Measurements from ENCODE around the gene ST6GALNAC1. TPM values are rescaled to one million over a fixed set of nuclear protein-coding genes. Genes with fewer than 3 reads are reported as not detected.

The ST6GALNAC1 gene
- total RNA-seq, 4 donors from 2014 or later, result 2.4 to 5.6 TPM; not detected in 2

DNA sequence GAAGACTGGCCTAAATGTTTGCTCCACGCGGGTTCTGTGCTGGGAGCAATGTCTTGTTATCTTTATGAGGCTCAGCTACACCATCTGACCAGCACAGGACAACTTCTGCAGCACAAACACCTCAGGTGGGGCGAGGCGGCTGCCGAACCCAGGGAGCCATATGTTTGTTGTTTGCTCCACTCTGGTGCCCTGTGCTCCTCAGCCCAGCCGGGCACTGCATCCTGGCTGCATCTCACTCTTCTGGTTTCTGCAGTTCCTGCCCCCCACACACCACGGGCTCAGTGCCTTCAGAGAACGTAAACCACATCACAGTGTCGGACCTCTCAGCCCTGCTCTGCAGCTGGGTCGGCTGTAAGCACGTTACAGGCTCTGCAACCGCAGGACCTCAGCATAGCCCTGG, 34.8 kb upstream of the ST6GALNAC1 start:
- no peak overlapping the region for H3K4me3 ChIP-seq (ENCODE audit: low read depth, poor library complexity, severe bottlenecking)
- intact Hi-C loops (cut with DNase I; ENCODE audit: low total_unique reads), result no loop called here
- 79 to 84% methylated on average over 12 of the region's 12 CpGs for WGBS, 2 donors
- no peak for TF ChIP-seq POLR2A (IDR thresholded peaks at IDR 0.05)
- TF ChIP-seq, protein P1, sequence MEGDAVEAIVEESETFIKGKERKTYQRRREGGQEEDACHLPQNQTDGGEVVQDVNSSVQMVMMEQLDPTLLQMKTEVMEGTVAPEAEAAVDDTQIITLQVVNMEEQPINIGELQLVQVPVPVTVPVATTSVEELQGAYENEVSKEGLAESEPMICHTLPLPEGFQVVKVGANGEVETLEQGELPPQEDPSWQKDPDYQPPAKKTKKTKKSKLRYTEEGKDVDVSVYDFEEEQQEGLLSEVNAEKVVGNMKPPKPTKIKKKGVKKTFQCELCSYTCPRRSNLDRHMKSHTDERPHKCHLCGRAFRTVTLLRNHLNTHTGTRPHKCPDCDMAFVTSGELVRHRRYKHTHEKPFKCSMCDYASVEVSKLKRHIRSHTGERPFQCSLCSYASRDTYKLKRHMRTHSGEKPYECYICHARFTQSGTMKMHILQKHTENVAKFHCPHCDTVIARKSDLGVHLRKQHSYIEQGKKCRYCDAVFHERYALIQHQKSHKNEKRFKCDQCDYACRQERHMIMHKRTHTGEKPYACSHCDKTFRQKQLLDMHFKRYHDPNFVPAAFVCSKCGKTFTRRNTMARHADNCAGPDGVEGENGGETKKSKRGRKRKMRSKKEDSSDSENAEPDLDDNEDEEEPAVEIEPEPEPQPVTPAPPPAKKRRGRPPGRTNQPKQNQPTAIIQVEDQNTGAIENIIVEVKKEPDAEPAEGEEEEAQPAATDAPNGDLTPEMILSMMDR (IDR thresholded peaks at IDR 0.05), result no peak
- no peak for DNase-seq (ENCODE audit: low spot score in 2 of 2)

DNA sequence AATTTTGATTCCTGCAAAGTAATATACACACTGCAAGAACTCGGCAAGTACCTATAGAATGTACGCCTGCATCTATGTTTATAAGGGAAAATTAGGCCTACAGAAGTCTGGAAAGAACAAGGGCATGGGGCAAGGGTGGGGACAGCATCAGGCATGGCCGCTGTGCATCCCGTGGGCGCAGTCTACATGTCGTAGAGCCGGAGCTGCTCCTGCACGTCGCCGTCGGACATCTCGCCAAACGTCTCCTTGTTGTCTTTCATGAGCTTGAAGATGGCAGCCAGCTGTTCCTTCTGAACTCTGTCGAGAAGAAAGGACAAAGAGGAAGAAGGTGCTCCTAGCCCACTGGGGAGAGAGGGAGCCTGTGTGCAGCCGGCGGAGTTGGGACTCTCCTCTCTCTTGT, 33.8 kb upstream of the ST6GALNAC1 start:
- intact Hi-C loops (cut with DNase I; ENCODE audit: low total_unique reads), result no loop called here
- no peak overlapping the region for H3K4me3 ChIP-seq (ENCODE audit: low read depth, poor library complexity, severe bottlenecking)
- no peak for DNase-seq (ENCODE audit: low spot score in 2 of 2)
- TF ChIP-seq, protein P1 (IDR thresholded peaks at IDR 0.05), result no peak
- TF ChIP-seq POLR2A (IDR thresholded peaks at IDR 0.05), result no peak
- WGBS, 2 donors, result 90 to 92% methylated on average over 16 of the region's 16 CpGs

- WGBS, 2 donors, result 88 to 93% methylated on average over 6 of the region's 6 CpGs
- H3K4me3 ChIP-seq (ENCODE audit: low read depth, poor library complexity, severe bottlenecking), result no peak overlapping the region
- intact Hi-C loops (cut with DNase I; ENCODE audit: low total_unique reads), result no loop called here
- TF ChIP-seq, protein P1 (IDR thresholded peaks at IDR 0.05), result no peak
- no peak for TF ChIP-seq POLR2A (IDR thresholded peaks at IDR 0.05)
- no peak for DNase-seq (ENCODE audit: low spot score in 2 of 2)
Measured at GRCh38 chr17:76676629-76677028, 33.1 kb upstream of the ST6GALNAC1 start.

DNA sequence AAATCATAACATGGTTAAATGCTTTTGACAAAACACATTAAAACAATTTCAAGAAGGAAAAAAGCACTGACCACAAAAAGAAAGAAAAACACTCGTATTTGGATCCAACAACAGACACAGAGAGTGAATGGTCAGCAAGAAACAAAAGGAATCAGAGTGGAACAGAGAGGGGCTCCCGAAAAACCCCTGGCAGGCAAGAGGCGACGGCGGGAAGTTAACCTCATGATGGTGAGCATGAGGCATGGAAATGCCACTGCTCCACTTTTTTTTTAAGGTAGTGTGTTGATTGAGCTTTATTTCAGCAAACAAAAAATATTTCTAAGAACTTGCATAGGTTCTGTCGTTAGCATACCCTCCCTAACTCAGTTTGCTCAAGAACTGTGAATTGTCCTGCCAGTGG, 32.1 kb upstream of the ST6GALNAC1 start:
- TF ChIP-seq, protein P1 (IDR thresholded peaks at IDR 0.05), result no peak
- no peak for TF ChIP-seq POLR2A (IDR thresholded peaks at IDR 0.05)
- intact Hi-C loops (cut with DNase I; ENCODE audit: low total_unique reads), result no loop called here
- WGBS, 2 donors, result 88 to 93% methylated on average over 6 of the region's 6 CpGs
- DNase-seq (ENCODE audit: low spot score in 2 of 2), result no peak
- no peak overlapping the region for H3K4me3 ChIP-seq (ENCODE audit: low read depth, poor library complexity, severe bottlenecking)

GRCh38 chr17:76674600-76674999, 31.0 kb upstream of the ST6GALNAC1 start:
- WGBS, 2 donors, result 96 to 100% methylated on average over 5 of the region's 5 CpGs
- intact Hi-C loops (cut with DNase I; ENCODE audit: low total_unique reads), result no loop called here
- TF ChIP-seq, protein P1 (IDR thresholded peaks at IDR 0.05), result no peak
- TF ChIP-seq POLR2A (IDR thresholded peaks at IDR 0.05), result no peak

GRCh38 chr17:76673729-76674128, 30.2 kb upstream of the ST6GALNAC1 start:
- no peak overlapping the region for H3K4me3 ChIP-seq (ENCODE audit: low read depth, poor library complexity, severe bottlenecking)
- intact Hi-C loops (cut with DNase I; ENCODE audit: low total_unique reads), result no loop called here
- TF ChIP-seq POLR2A (IDR thresholded peaks at IDR 0.05), result no peak
- TF ChIP-seq, protein P1 (IDR thresholded peaks at IDR 0.05), result no peak
- no peak for DNase-seq (ENCODE audit: low spot score in 2 of 2)
- WGBS, 2 donors, result 70 to 77% methylated on average over 5 of the region's 5 CpGs

More at GRCh38 chr17:76674600-76674999, 31.0 kb upstream of the ST6GALNAC1 start:
- no peak overlapping the region for H3K4me3 ChIP-seq (ENCODE audit: low read depth, poor library complexity, severe bottlenecking)
- DNase-seq (ENCODE audit: low spot score in 2 of 2), result no peak
